Fibroblast of skin of left biceps (primary cell): ENCODE data around the gene NSFL1C.

Source experiments
- DNase-seq, 2 experiments: peaks; one replicate each; pipeline ENCODE4 v3.0.0-alpha.2; 2013; ENCODE audit warnings: low read depth in 2 of 2

The NSFL1C gene

GRCh38 chr20:1484438-1485116 is 17.9 kb upstream of the NSFL1C start:
- DNase-seq, result no peak

GRCh38 chr20:1479831-1480595 is 13.4 kb upstream of the NSFL1C start:
- no peak for DNase-seq

GRCh38 chr20:1478566-1478965 is 11.9 kb upstream of the NSFL1C start:
- DNase-seq, result no peak

GRCh38 chr20:1477896-1478490 is 11.3 kb upstream of the NSFL1C start:
- no peak for DNase-seq

- DNase-seq, result no peak
Measured at GRCh38 chr20:1474817-1475603, 8.4 kb upstream of the NSFL1C start.

GRCh38 chr20:1474325-1474724 is 7.7 kb upstream of the NSFL1C start:
- DNase-seq, result no peak

GRCh38 chr20:1473246-1474220 is 6.9 kb upstream of the NSFL1C start:
- DNase-seq, result no peak

- no peak for DNase-seq
Measured at GRCh38 chr20:1472556-1473245, 6.1 kb upstream of the NSFL1C start.

GRCh38 chr20:1471242-1471641 is 4.6 kb upstream of the NSFL1C start:
- no peak for DNase-seq

- DNase-seq, result peak; percentile 94 to 96
Measured at GRCh38 chr20:1469925-1470571, 3.4 kb upstream of the NSFL1C start.

GRCh38 chr20:1469306-1469905 is 2.8 kb upstream of the NSFL1C start:
- DNase-seq, result no peak

GRCh38 chr20:1468117-1468624 is 1.5 kb upstream of the NSFL1C start:
- DNase-seq, result no peak

GRCh38 chr20:1467355-1468116 is 887 bp upstream of the NSFL1C start:
- DNase-seq, result no peak

GRCh38 chr20:1467082-1467354 is 369 bp upstream of the NSFL1C start:
- no peak for DNase-seq

- no peak for DNase-seq
Measured at GRCh38 chr20:1465470-1466210, 1.0 kb downstream of the NSFL1C start.

GRCh38 chr20:1463971-1464570 is 2.6 kb downstream of the NSFL1C start:
- no peak for DNase-seq

- DNase-seq, result no peak
Measured at GRCh38 chr20:1462834-1463233, 3.8 kb downstream of the NSFL1C start.

- no peak for DNase-seq
Measured at GRCh38 chr20:1462001-1462400, 4.6 kb downstream of the NSFL1C start.
